GM18520 (cell line): Measurements from ENCODE around the gene TPRA1.
A peak's percentile ranks its signal among the peaks of the same experiment; 100 is the strongest.

Experiments used
- ATAC-seq: cut with Tn5 transposase; IDR thresholded peaks from one replicate; pipeline ENCODE4 v1.9.1; 2021; ENCODE audit not compliant: unreplicated experiment

TPRA1 gene

GRCh38 chr3:127566833-127567232, 23.7 kb downstream of the TPRA1 start:
- ATAC-seq, result no peak

GRCh38 chr3:127565711-127566110, 24.8 kb downstream of the TPRA1 start:
- ATAC-seq, result no peak

GRCh38 chr3:127560051-127560787, 30.3 kb downstream of the TPRA1 start:
- ATAC-seq, result no peak

- ATAC-seq, result no peak
Measured at GRCh38 chr3:127556565-127556964, 34.0 kb downstream of the TPRA1 start.

GRCh38 chr3:127555108-127555507, 35.4 kb downstream of the TPRA1 start:
- ATAC-seq, result no peak

GRCh38 chr3:127552038-127552437, 38.5 kb downstream of the TPRA1 start:
- no peak for ATAC-seq

GRCh38 chr3:127551178-127551577, 39.4 kb downstream of the TPRA1 start:
- no peak for ATAC-seq

GRCh38 chr3:127550468-127551157, 39.9 kb downstream of the TPRA1 start:
- ATAC-seq, result no peak

- no peak for ATAC-seq
Measured at GRCh38 chr3:127549826-127550467, 40.6 kb downstream of the TPRA1 start.

- ATAC-seq, result no peak
Measured at GRCh38 chr3:127547761-127548605, 42.5 kb downstream of the TPRA1 start.

GRCh38 chr3:127546970-127547733, 43.4 kb downstream of the TPRA1 start:
- ATAC-seq, result no peak

- ATAC-seq, result no peak
Measured at GRCh38 chr3:127546554-127546953, 44.0 kb downstream of the TPRA1 start.

GRCh38 chr3:127545711-127546457, 44.6 kb downstream of the TPRA1 start:
- no peak for ATAC-seq

GRCh38 chr3:127545216-127545615, 45.3 kb downstream of the TPRA1 start:
- no peak for ATAC-seq

- no peak for ATAC-seq
Measured at GRCh38 chr3:127544803-127545201, 45.7 kb downstream of the TPRA1 start.

GRCh38 chr3:127544192-127544802, 46.2 kb downstream of the TPRA1 start:
- ATAC-seq, result peak; percentile 49

- ATAC-seq, result no peak
Measured at GRCh38 chr3:127543441-127543840, 47.1 kb downstream of the TPRA1 start.

- no peak for ATAC-seq
Measured at GRCh38 chr3:127542441-127542952, 48.0 kb downstream of the TPRA1 start.

- no peak for ATAC-seq
Measured at GRCh38 chr3:127541320-127541719, 49.2 kb downstream of the TPRA1 start.
